Activated CD8-positive, alpha-beta memory T cell treated with anti-CD3 and anti-CD28 coated beads for 4 hours (primary cell): ENCODE measurements around the gene FYN.
"Not testable (repeated sequence)": the region's sequence is repeated elsewhere in the genome, so short reads cannot be mapped to it uniquely, and the experiment has no call there.

Experiments
- DNase-seq, 2 donors: peaks; one replicate each; pipeline ENCODE4 v3.0.0-alpha.2; 2020; ENCODE audit warnings: low read depth in 2 of 2

FYN gene

GRCh38 chr6:111850295-111850937, 22.8 kb downstream of the FYN start:
- DNase-seq = no peak

- no peak for DNase-seq
Measured at GRCh38 chr6:111849298-111849697, 24.0 kb downstream of the FYN start.

- DNase-seq = no peak
Measured at GRCh38 chr6:111848262-111848812, 24.9 kb downstream of the FYN start.

GRCh38 chr6:111846492-111847409, 26.5 kb downstream of the FYN start:
- peak in 1 of 2 donors; percentile 43 for DNase-seq

- no peak for DNase-seq
Measured at GRCh38 chr6:111846066-111846465, 27.2 kb downstream of the FYN start.

GRCh38 chr6:111845441-111845871, 27.8 kb downstream of the FYN start:
- no peak for DNase-seq

GRCh38 chr6:111844921-111845320, 28.3 kb downstream of the FYN start:
- no peak for DNase-seq

GRCh38 chr6:111844376-111844775, 28.9 kb downstream of the FYN start:
- DNase-seq = no peak

- DNase-seq = peak in 1 of 2 donors; percentile 38
Measured at GRCh38 chr6:111843347-111844147, 29.7 kb downstream of the FYN start.

GRCh38 chr6:111842891-111843290, 30.4 kb downstream of the FYN start:
- no peak for DNase-seq

- no peak for DNase-seq
Measured at GRCh38 chr6:111842271-111842822, 30.9 kb downstream of the FYN start.

GRCh38 chr6:111841822-111842221, 31.4 kb downstream of the FYN start:
- DNase-seq = no peak

- DNase-seq = no peak
Measured at GRCh38 chr6:111840803-111841202, 32.4 kb downstream of the FYN start.

- no peak for DNase-seq
Measured at GRCh38 chr6:111838749-111839484, 34.3 kb downstream of the FYN start.

- peak in 1 of 2 donors; percentile 31 for DNase-seq
Measured at GRCh38 chr6:111837641-111838500, 35.4 kb downstream of the FYN start.

- DNase-seq = no peak
Measured at GRCh38 chr6:111837007-111837406, 36.2 kb downstream of the FYN start.

- no peak for DNase-seq
Measured at GRCh38 chr6:111835807-111836206, 37.4 kb downstream of the FYN start.

GRCh38 chr6:111835398-111835797, 37.9 kb downstream of the FYN start:
- DNase-seq = not testable (repeated sequence)

- DNase-seq = no peak
Measured at GRCh38 chr6:111834356-111834755, 38.9 kb downstream of the FYN start.
